Smooth muscle cell (in vitro differentiated cells): ENCODE results near the gene DIPK1A. TPM values are rescaled to one million over a fixed set of nuclear protein-coding genes. Genes with fewer than 3 reads are reported as not detected.

Experiments used
- DNase-seq: peaks from one replicate; lab custom pipeline; 2025; ENCODE audit not compliant: unreplicated experiment; lab: John Stamatoyannopoulos, UW
- H2AFZ ChIP-seq: fragments of 200-600 bp; sonication (generic); 2 replicates; pipeline ENCODE4 v1.6.0; 2016; ENCODE audit warnings: antibody characterized with exemption, low read depth, mild to moderate bottlenecking
- H3F3A ChIP-seq: fragments of 200-600 bp; sonication (generic); 2 replicates; pipeline ENCODE4 v1.6.0; 2017; ENCODE audit warnings: antibody characterized with exemption, low read depth
- H3K27ac ChIP-seq: fragments of 200-600 bp; sonication (generic); 2 replicates; pipeline ENCODE4 v1.5.1; 2016; ENCODE audit warnings: low read depth, mild to moderate bottlenecking
- H3K27me3 ChIP-seq: fragments of 200-600 bp; sonication (generic); 2 replicates; pipeline ENCODE4 v1.6.1; 2016; ENCODE audit warnings: low read depth, mild to moderate bottlenecking
- H3K36me3 ChIP-seq: fragments of 200-600 bp; sonication (generic); 2 replicates; pipeline ENCODE4 v1.5.1; 2016; ENCODE audit warnings: low read depth
- H3K4me1 ChIP-seq: fragments of 200-600 bp; sonication (generic); 2 replicates; pipeline ENCODE4 v1.5.1; 2016; ENCODE audit warnings: low read depth
- H3K4me2 ChIP-seq: fragments of 200-600 bp; sonication (generic); 2 replicates; pipeline ENCODE4 v1.6.0; 2016; ENCODE audit warnings: mild to moderate bottlenecking
- H3K4me3 ChIP-seq: fragments of 200-600 bp; sonication (generic); 2 replicates; pipeline ENCODE4 v1.5.1; 2016; ENCODE audit warnings: mild to moderate bottlenecking
- H3K79me2 ChIP-seq: fragments of 200-600 bp; sonication (generic); 2 replicates; pipeline ENCODE4 v1.6.0; 2016; ENCODE audit warnings: low read depth, mild to moderate bottlenecking
- H3K9ac ChIP-seq: fragments of 200-600 bp; sonication (generic); 2 replicates; pipeline ENCODE4 v1.6.0; 2016; ENCODE audit warnings: low read depth
- H3K9me3 ChIP-seq: fragments of 200-600 bp; sonication (generic); replicated peaks from 2 replicates; pipeline ENCODE4 v1.5.1; 2016; ENCODE audit warnings: low read depth
- H4K20me1 ChIP-seq: fragments of 200-600 bp; sonication (generic); 2 replicates; pipeline ENCODE4 v1.6.0; 2016; ENCODE audit warnings: low read depth
- WGBS: methylation state at CpG from one replicate; pipeline ENCODE4 v1.1.7; 2016; ENCODE audit warnings: low lambda C conversion rate; 5-methylcytosine and 5-hydroxymethylcytosine counted together
- polyA plus RNA-seq: library from polyadenylated mRNA; unstranded; fragments of >200 nt; fragmentation: Nextera tagmentation; extraction: Ambion mirVana; gene quantifications from 2 replicates; pipeline ENCODE4 v1.2.1, GENCODE V29; 2016
- total RNA-seq: library from RNA; depleted of rRNA; stranded (reverse); fragments of >200 nt; gene quantifications from 2 replicates; pipeline ENCODE4 v1.2.3, GENCODE V29; 2014
- TF ChIP-seq, protein P1 (sequence below): fragments of 200-600 bp; sonication (generic); IDR thresholded peaks from 2 replicates; pipeline ENCODE4 v1.5.1; 2017; ENCODE audit warnings: borderline replicate concordance, mild to moderate bottlenecking, antibody characterized with exemption; ENCODE audit not compliant: insufficient read depth, poor library complexity, severe bottlenecking

The DIPK1A gene
- total and polyA plus RNA-seq, 2 experiments from 2014 or later: 7.3 to 8.3 TPM

DNA sequence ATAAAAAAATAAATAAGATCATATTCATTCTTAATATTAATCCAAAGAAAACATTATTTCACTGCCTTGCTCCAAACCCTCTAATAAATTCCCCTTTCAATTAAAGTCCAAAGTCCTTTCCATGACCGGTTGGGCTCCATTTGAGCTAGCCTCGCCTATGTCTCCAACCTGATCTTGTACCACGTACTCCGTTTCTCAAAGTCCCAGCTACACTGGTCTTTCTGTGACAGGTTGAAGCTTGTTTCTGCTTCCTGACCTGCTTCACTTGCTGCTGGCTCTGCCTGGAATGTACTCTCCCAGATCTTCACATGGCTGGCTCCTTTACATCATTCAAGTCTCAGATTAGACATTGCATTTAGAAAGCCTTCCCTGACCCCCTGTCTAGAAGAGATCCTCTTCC lies 113.1 kb downstream of the DIPK1A start:
- Histone ChIP-seq H3K36me3 (peaks cover 11% of the 10 kb centered on the region), H4K20me1 (no peaks in the 10 kb centered on the region), H3K79me2 (no peaks in the 10 kb centered on the region), H3F3A (no peaks in the 10 kb centered on the region), H3K27ac (no peak overlapping the region), H2AFZ (no peak overlapping the region), H3K4me2 (no peak overlapping the region), H3K4me1 (no peaks in the 10 kb centered on the region), H3K4me3 (no peak overlapping the region), H3K9ac (no peak overlapping the region), H3K27me3 (no peaks in the 10 kb centered on the region), H3K9me3 (no peaks in the 10 kb centered on the region)
- TF ChIP-seq, protein P1, sequence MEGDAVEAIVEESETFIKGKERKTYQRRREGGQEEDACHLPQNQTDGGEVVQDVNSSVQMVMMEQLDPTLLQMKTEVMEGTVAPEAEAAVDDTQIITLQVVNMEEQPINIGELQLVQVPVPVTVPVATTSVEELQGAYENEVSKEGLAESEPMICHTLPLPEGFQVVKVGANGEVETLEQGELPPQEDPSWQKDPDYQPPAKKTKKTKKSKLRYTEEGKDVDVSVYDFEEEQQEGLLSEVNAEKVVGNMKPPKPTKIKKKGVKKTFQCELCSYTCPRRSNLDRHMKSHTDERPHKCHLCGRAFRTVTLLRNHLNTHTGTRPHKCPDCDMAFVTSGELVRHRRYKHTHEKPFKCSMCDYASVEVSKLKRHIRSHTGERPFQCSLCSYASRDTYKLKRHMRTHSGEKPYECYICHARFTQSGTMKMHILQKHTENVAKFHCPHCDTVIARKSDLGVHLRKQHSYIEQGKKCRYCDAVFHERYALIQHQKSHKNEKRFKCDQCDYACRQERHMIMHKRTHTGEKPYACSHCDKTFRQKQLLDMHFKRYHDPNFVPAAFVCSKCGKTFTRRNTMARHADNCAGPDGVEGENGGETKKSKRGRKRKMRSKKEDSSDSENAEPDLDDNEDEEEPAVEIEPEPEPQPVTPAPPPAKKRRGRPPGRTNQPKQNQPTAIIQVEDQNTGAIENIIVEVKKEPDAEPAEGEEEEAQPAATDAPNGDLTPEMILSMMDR: no peak
- DNase-seq: no peak
- WGBS: 63% methylated on average over 4 of the region's 4 CpGs

DNA sequence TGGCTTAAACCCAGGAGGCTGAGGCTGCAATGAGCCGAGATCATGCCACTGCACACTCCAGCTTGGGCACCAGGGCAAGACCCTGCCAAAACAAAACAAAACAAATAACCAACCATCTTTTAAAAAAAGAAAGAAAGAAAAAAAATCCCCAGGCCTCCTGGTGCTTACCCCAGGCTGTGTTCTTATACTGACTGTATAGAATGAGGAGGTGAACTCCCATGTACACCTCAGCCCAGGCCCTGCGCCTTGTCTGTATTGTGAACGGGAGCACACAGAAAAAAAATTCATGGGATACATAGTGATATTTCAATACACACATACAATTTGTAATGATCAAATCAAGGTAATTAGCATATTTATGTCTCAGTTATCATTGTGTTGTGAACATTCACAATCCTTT lies 115.4 kb downstream of the DIPK1A start:
- Histone ChIP-seq H3K9ac (no peak overlapping the region), H3K27ac (no peak overlapping the region), H2AFZ (no peak overlapping the region), H3F3A (peaks cover 16% of the 10 kb centered on the region), H3K4me2 (no peak overlapping the region), H3K4me3 (no peak overlapping the region), H3K27me3 (no peaks in the 10 kb centered on the region), H3K9me3 (no peaks in the 10 kb centered on the region), H4K20me1 (peaks cover 20% of the 10 kb centered on the region), H3K4me1 (no peaks in the 10 kb centered on the region), H3K36me3 (peaks cover 32% of the 10 kb centered on the region), H3K79me2 (peaks cover 5% of the 10 kb centered on the region)
- no peak for DNase-seq
- TF ChIP-seq, protein P1: no peak
- WGBS: 66% methylated on average over 3 of the region's 3 CpGs

DNA sequence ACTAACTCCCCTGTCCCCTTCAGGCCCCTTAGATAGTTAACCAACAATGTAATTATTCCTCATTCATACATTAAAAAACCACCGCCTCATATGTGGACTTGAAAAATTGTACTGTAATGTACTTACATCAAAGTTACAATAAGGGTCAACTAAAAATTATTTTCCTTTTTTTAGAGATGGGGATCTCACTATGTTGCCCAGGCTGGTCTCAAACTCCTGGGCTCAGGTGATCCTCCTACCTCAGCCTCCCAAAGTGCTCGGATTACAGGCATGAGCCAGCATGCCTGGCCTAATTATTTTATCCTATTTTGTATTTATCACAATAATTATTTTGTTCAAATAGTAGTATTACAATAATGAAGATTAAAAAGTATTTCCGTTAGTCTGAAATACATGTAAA lies 116.8 kb downstream of the DIPK1A start:
- Histone ChIP-seq H3K36me3 (peaks cover 45% of the 10 kb centered on the region), H3K79me2 (peaks cover 20% of the 10 kb centered on the region), H3K4me2 (no peak overlapping the region), H3K27ac (no peak overlapping the region), H3K4me1 (no peaks in the 10 kb centered on the region), H2AFZ (no peak overlapping the region), H3K4me3 (no peak overlapping the region), H3K9ac (no peak overlapping the region), H3K27me3 (no peaks in the 10 kb centered on the region), H4K20me1 (peaks cover 34% of the 10 kb centered on the region), H3F3A (peaks cover 24% of the 10 kb centered on the region), H3K9me3 (no peaks in the 10 kb centered on the region)
- WGBS: 96% methylated on average over 3 of the region's 3 CpGs
- no peak for DNase-seq
- TF ChIP-seq, protein P1: no peak
